ENCODE measurements around the gene SKI. TPM values are rescaled to one million over a fixed set of nuclear protein-coding genes. Genes with fewer than 3 reads are reported as not detected.

The SKI gene
- total RNA-seq, 4 donors from 2014 or later = 24.4 to 52.4 (median 32.2) TPM

DNA sequence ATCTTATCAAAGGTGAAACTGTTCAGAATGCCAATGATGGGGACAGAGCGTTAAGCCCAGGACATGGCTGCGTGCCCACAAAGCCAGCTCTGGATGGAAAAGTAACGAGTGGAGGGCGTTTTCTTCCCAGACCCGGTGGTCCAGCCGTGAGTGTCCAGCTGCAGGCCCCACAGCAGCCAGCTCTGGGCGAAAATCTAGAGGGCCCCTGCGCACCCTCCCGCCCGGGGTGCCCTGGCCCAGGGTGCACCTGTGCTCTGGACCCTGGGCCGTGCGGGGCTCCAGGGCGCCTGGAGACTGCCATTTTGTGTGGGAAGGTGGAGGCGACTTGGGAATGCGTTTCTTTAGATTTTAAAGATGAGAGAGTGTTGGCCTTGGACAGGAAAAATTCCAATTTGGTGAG is 58.8 kb downstream of the SKI start:
- H3K27me3 ChIP-seq = no peaks in the 10 kb centered on the region
- DNase-seq = no peak
- peaks cover 22 to 45% (median 35%) of the 10 kb centered on the region in 4 donors for H3K4me1 ChIP-seq
- no peak overlapping the region for H3K27ac ChIP-seq
- no peaks in the 10 kb centered on the region for H3K36me3 ChIP-seq
- in situ Hi-C loops (cut with MboI; ENCODE audit: low pct_ligation_motif_present in 1 of 4, low pct_unique_long_range_greater_than_20kb in 1 of 4, low sequenced_read_pairs in 3 of 4) = no loop called here
- TF ChIP-seq POLR2A (IDR thresholded peaks at IDR 0.05) (no peak), EP300 (IDR thresholded peaks at IDR 0.05; ENCODE audit: low read depth) (no peak), POLR2AphosphoS5 (IDR thresholded peaks at IDR 0.05) (no peak)
- TF ChIP-seq, protein P1, sequence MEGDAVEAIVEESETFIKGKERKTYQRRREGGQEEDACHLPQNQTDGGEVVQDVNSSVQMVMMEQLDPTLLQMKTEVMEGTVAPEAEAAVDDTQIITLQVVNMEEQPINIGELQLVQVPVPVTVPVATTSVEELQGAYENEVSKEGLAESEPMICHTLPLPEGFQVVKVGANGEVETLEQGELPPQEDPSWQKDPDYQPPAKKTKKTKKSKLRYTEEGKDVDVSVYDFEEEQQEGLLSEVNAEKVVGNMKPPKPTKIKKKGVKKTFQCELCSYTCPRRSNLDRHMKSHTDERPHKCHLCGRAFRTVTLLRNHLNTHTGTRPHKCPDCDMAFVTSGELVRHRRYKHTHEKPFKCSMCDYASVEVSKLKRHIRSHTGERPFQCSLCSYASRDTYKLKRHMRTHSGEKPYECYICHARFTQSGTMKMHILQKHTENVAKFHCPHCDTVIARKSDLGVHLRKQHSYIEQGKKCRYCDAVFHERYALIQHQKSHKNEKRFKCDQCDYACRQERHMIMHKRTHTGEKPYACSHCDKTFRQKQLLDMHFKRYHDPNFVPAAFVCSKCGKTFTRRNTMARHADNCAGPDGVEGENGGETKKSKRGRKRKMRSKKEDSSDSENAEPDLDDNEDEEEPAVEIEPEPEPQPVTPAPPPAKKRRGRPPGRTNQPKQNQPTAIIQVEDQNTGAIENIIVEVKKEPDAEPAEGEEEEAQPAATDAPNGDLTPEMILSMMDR (IDR thresholded peaks at IDR 0.05) = no peak
- intact Hi-C loops (cut with DNase I; ENCODE audit: low total_unique reads) = no loop called here
- no peaks in the 10 kb centered on the region for H3K9me3 ChIP-seq
- 91% methylated on average over 15 of the region's 15 CpGs; no CpG with 5 or more reads in 1 of the 2 donors for WGBS, 2 donors (ENCODE audit: low coverage in 1 of 2)
- no peak overlapping the region for H3K4me3 ChIP-seq

DNA sequence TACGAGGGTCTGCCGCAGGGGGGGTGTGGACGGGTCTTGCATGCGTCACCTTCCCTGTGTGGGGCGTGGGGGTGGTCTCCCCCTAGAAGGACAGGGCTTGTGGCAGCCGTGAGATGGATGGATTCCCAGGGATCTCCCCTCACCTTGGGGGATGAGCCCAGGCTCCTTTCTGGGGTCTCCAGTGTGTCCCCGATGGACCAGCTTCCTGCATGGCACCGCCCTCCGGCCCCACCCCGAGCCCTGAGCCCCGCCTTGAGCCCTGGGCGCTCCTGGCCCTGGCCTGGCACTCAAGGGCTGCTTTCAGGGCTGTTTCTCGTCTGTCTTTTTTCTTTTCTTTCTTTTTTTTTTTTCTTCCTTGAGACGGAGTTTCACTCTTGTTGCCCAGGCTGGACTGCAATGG is 59.5 kb downstream of the SKI start:
- no peak overlapping the region for H3K27ac ChIP-seq
- in situ Hi-C loops (cut with MboI; ENCODE audit: low pct_ligation_motif_present in 1 of 4, low pct_unique_long_range_greater_than_20kb in 1 of 4, low sequenced_read_pairs in 3 of 4) = no loop called here
- intact Hi-C loops (cut with DNase I; ENCODE audit: low total_unique reads) = no loop called here
- no peaks in the 10 kb centered on the region for H3K27me3 ChIP-seq
- H3K36me3 ChIP-seq = no peaks in the 10 kb centered on the region
- TF ChIP-seq EP300 (IDR thresholded peaks at IDR 0.05; ENCODE audit: low read depth) (no peak), POLR2AphosphoS5 (IDR thresholded peaks at IDR 0.05) (no peak), POLR2A (IDR thresholded peaks at IDR 0.05) (no peak)
- TF ChIP-seq, protein P1 (IDR thresholded peaks at IDR 0.05) = no peak
- H3K4me3 ChIP-seq = no peak overlapping the region
- WGBS, 2 donors (ENCODE audit: low coverage in 1 of 2) = 79 to 80% methylated on average over 2 to 11 of the region's 14 CpGs
- H3K4me1 ChIP-seq = peaks cover 28 to 52% (median 38%) of the 10 kb centered on the region in 4 donors
- H3K9me3 ChIP-seq = no peaks in the 10 kb centered on the region
- DNase-seq = no peak

DNA sequence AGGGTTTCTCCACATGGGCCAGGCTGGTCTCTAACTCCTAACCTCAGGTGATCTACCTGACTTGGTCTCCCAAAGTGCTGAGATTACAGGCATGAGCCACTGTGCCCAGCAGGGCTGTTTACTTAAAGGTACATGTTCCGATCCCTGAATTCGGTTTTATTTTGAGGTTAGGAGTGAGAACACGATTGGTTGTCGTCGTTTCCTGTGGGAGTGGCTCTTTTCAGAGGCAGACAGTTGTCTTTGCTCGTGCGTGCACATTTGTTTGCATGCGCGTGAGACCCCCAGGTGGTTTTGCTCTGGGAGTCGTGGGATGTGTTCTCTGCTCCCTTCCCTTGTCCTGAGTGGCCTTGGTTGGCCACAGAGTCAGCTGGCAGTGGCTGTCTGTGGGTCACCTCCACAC is 60.2 kb downstream of the SKI start:
- Histone ChIP-seq H3K9me3 (no peaks in the 10 kb centered on the region), H3K27me3 (no peaks in the 10 kb centered on the region), H3K4me3 (no peak overlapping the region), H3K27ac (no peak overlapping the region), H3K36me3 (no peaks in the 10 kb centered on the region), H3K4me1 (peaks cover 31 to 55% (median 40%) of the 10 kb centered on the region in 4 donors)
- in situ Hi-C loops (cut with MboI; ENCODE audit: low pct_ligation_motif_present in 1 of 4, low pct_unique_long_range_greater_than_20kb in 1 of 4, low sequenced_read_pairs in 3 of 4) (no loop called here), intact Hi-C loops (cut with DNase I; ENCODE audit: low total_unique reads) (no loop called here)
- WGBS, 2 donors (ENCODE audit: low coverage in 1 of 2) = 80 to 87% methylated on average over 3 to 10 of the region's 10 CpGs
- no peak for DNase-seq
- TF ChIP-seq POLR2A (IDR thresholded peaks at IDR 0.05) (no peak), EP300 (IDR thresholded peaks at IDR 0.05; ENCODE audit: low read depth) (no peak), POLR2AphosphoS5 (IDR thresholded peaks at IDR 0.05) (no peak)
- TF ChIP-seq, protein P1 (IDR thresholded peaks at IDR 0.05) = no peak

DNA sequence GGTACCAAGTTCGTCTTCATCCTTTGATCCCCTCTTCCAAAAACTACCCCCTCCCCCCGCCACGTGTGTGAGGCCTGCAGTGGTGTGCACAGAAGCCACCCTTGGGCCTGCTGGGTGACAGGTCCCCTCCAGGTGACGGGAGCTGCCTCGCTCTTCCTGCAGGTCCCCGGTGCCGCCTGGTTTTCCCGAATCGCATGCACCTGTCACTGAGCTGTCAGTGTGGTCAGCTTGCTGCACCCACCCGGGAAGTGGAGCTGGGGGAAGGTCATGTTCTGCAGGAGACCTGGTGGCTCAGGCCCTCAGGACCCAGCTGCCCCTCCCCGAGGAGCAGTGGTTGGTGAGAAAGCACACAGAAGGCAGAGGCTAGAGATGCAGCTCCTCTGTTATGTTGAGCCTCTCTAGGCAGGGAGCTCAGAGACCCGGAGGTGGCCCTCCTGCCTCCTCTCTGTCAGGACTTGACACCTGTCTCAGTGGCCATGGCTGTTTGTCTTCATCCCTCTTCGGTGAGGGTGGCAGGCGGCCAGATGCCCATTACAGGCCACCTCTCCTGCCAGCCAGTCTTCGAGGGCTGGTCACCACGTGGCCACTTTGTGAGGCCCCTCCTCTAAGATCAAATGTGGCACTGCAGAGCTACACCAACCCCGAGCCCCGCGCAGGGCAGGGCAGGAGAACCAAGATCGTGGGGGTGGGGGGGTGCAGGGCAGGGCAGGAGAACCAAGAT is 60.9 kb downstream of the SKI start:
- Histone ChIP-seq H3K4me3 (no peak overlapping the region), H3K27ac (peak overlapping the region in 1 of 4 donors; percentile 89), H3K27me3 (no peaks in the 10 kb centered on the region), H3K4me1 (peaks cover 28 to 56% (median 41%) of the 10 kb centered on the region in 4 donors), H3K9me3 (no peaks in the 10 kb centered on the region), H3K36me3 (no peaks in the 10 kb centered on the region)
- WGBS, 2 donors (ENCODE audit: low coverage in 1 of 2) = 80% methylated on average over 17 of the region's 20 CpGs; no CpG with 5 or more reads in 1 of the 2 donors
- DNase-seq = no peak
- in situ Hi-C loops (cut with MboI; ENCODE audit: low pct_ligation_motif_present in 1 of 4, low pct_unique_long_range_greater_than_20kb in 1 of 4, low sequenced_read_pairs in 3 of 4) = no loop called here
- intact Hi-C loops (cut with DNase I; ENCODE audit: low total_unique reads) = no loop called here
- TF ChIP-seq EP300 (IDR thresholded peaks at IDR 0.05; ENCODE audit: low read depth) (no peak), POLR2AphosphoS5 (IDR thresholded peaks at IDR 0.05) (no peak), POLR2A (IDR thresholded peaks at IDR 0.05) (no peak)
- TF ChIP-seq, protein P1 (IDR thresholded peaks at IDR 0.05) = no peak

Data from transverse colon (tissue), 4 donors.